Stimulated activated CD4-positive, alpha-beta T cell treated with anti-CD3 and anti-CD28 coated beads, Interleukin-4, amount 100 ng/mL, for 24 hours (primary cell): ENCODE data around the gene ITSN2.

Experiments used
- DNase-seq: peaks from one replicate; pipeline ENCODE4 v3.0.0-alpha.2; 2020

Gene ITSN2

GRCh38 chr2:24262421-24262970 is 97.8 kb downstream of the ITSN2 start:
- DNase-seq, result no peak

GRCh38 chr2:24261441-24261840 is 98.9 kb downstream of the ITSN2 start:
- DNase-seq, result no peak

GRCh38 chr2:24259316-24259715 is 101.0 kb downstream of the ITSN2 start:
- no peak for DNase-seq

GRCh38 chr2:24258718-24259117 is 101.6 kb downstream of the ITSN2 start:
- DNase-seq, result no peak

- no peak for DNase-seq
These were observed 106.9 kb downstream of the ITSN2 start for GRCh38 chr2:24253303-24253919.

GRCh38 chr2:24247592-24247991 is 112.7 kb downstream of the ITSN2 start:
- DNase-seq, result no peak

- no peak for DNase-seq
These were observed 113.2 kb downstream of the ITSN2 start for GRCh38 chr2:24247164-24247563.

GRCh38 chr2:24245986-24246776 is 114.2 kb downstream of the ITSN2 start:
- DNase-seq, result no peak

- DNase-seq, result no peak
These were observed 118.8 kb downstream of the ITSN2 start for GRCh38 chr2:24241528-24241927.

GRCh38 chr2:24239553-24239952 is 120.8 kb downstream of the ITSN2 start:
- no peak for DNase-seq

GRCh38 chr2:24238158-24238557 is 122.2 kb downstream of the ITSN2 start:
- no peak for DNase-seq

- DNase-seq, result no peak
These were observed 123.0 kb downstream of the ITSN2 start for GRCh38 chr2:24237313-24237712.

- no peak for DNase-seq
These were observed 127.0 kb downstream of the ITSN2 start for GRCh38 chr2:24233321-24233720.

GRCh38 chr2:24231461-24231881 is 128.9 kb downstream of the ITSN2 start:
- DNase-seq, result no peak

GRCh38 chr2:24228470-24228869 is 131.9 kb downstream of the ITSN2 start:
- no peak for DNase-seq

- no peak for DNase-seq
These were observed 134.7 kb downstream of the ITSN2 start for GRCh38 chr2:24225499-24226242.

GRCh38 chr2:24222946-24223345 is 137.4 kb downstream of the ITSN2 start:
- no peak for DNase-seq

GRCh38 chr2:24221343-24222050 is 138.8 kb downstream of the ITSN2 start:
- DNase-seq, result no peak

GRCh38 chr2:24220554-24221291 is 139.6 kb downstream of the ITSN2 start:
- DNase-seq, result no peak

- no peak for DNase-seq
These were observed 145.5 kb downstream of the ITSN2 start for GRCh38 chr2:24214880-24215279.

GRCh38 chr2:24211408-24211807 is 148.9 kb downstream of the ITSN2 start:
- no peak for DNase-seq

GRCh38 chr2:24210723-24211122 is 149.6 kb downstream of the ITSN2 start:
- no peak for DNase-seq
